Smooth muscle cell (in vitro differentiated cells): ENCODE data around the gene KIF25. TPM values are rescaled to one million over a fixed set of nuclear protein-coding genes. Genes with fewer than 3 reads are reported as not detected.

Experiments
- DNase-seq: peaks from one replicate; lab custom pipeline; 2025; ENCODE audit not compliant: unreplicated experiment; lab: John Stamatoyannopoulos, UW
- H2AFZ ChIP-seq: fragments of 200-600 bp; sonication (generic); 2 replicates; pipeline ENCODE4 v1.6.0; 2016; ENCODE audit warnings: antibody characterized with exemption, low read depth, mild to moderate bottlenecking
- H3F3A ChIP-seq: fragments of 200-600 bp; sonication (generic); 2 replicates; pipeline ENCODE4 v1.6.0; 2017; ENCODE audit warnings: antibody characterized with exemption, low read depth
- H3K27ac ChIP-seq: fragments of 200-600 bp; sonication (generic); 2 replicates; pipeline ENCODE4 v1.5.1; 2016; ENCODE audit warnings: low read depth, mild to moderate bottlenecking
- H3K27me3 ChIP-seq: fragments of 200-600 bp; sonication (generic); 2 replicates; pipeline ENCODE4 v1.6.1; 2016; ENCODE audit warnings: low read depth, mild to moderate bottlenecking
- H3K36me3 ChIP-seq: fragments of 200-600 bp; sonication (generic); 2 replicates; pipeline ENCODE4 v1.5.1; 2016; ENCODE audit warnings: low read depth
- H3K4me1 ChIP-seq: fragments of 200-600 bp; sonication (generic); 2 replicates; pipeline ENCODE4 v1.5.1; 2016; ENCODE audit warnings: low read depth
- H3K4me2 ChIP-seq: fragments of 200-600 bp; sonication (generic); 2 replicates; pipeline ENCODE4 v1.6.0; 2016; ENCODE audit warnings: mild to moderate bottlenecking
- H3K4me3 ChIP-seq: fragments of 200-600 bp; sonication (generic); 2 replicates; pipeline ENCODE4 v1.5.1; 2016; ENCODE audit warnings: mild to moderate bottlenecking
- H3K79me2 ChIP-seq: fragments of 200-600 bp; sonication (generic); 2 replicates; pipeline ENCODE4 v1.6.0; 2016; ENCODE audit warnings: low read depth, mild to moderate bottlenecking
- H3K9ac ChIP-seq: fragments of 200-600 bp; sonication (generic); 2 replicates; pipeline ENCODE4 v1.6.0; 2016; ENCODE audit warnings: low read depth
- H3K9me3 ChIP-seq: fragments of 200-600 bp; sonication (generic); replicated peaks from 2 replicates; pipeline ENCODE4 v1.5.1; 2016; ENCODE audit warnings: low read depth
- H4K20me1 ChIP-seq: fragments of 200-600 bp; sonication (generic); 2 replicates; pipeline ENCODE4 v1.6.0; 2016; ENCODE audit warnings: low read depth
- WGBS: methylation state at CpG from one replicate; pipeline ENCODE4 v1.1.7; 2016; ENCODE audit warnings: low lambda C conversion rate; 5-methylcytosine and 5-hydroxymethylcytosine counted together
- polyA plus RNA-seq: library from polyadenylated mRNA; unstranded; fragments of >200 nt; fragmentation: Nextera tagmentation; extraction: Ambion mirVana; gene quantifications from 2 replicates; pipeline ENCODE4 v1.2.1, GENCODE V29; 2016
- total RNA-seq: library from RNA; depleted of rRNA; stranded (reverse); fragments of >200 nt; gene quantifications from 2 replicates; pipeline ENCODE4 v1.2.3, GENCODE V29; 2014
- TF ChIP-seq, protein P1 (sequence below): fragments of 200-600 bp; sonication (generic); IDR thresholded peaks from 2 replicates; pipeline ENCODE4 v1.5.1; 2017; ENCODE audit warnings: borderline replicate concordance, mild to moderate bottlenecking, antibody characterized with exemption; ENCODE audit not compliant: insufficient read depth, poor library complexity, severe bottlenecking

KIF25 gene
- total and polyA plus RNA-seq, 2 experiments from 2014 or later, result 0.22 to 1.5 TPM

DNA sequence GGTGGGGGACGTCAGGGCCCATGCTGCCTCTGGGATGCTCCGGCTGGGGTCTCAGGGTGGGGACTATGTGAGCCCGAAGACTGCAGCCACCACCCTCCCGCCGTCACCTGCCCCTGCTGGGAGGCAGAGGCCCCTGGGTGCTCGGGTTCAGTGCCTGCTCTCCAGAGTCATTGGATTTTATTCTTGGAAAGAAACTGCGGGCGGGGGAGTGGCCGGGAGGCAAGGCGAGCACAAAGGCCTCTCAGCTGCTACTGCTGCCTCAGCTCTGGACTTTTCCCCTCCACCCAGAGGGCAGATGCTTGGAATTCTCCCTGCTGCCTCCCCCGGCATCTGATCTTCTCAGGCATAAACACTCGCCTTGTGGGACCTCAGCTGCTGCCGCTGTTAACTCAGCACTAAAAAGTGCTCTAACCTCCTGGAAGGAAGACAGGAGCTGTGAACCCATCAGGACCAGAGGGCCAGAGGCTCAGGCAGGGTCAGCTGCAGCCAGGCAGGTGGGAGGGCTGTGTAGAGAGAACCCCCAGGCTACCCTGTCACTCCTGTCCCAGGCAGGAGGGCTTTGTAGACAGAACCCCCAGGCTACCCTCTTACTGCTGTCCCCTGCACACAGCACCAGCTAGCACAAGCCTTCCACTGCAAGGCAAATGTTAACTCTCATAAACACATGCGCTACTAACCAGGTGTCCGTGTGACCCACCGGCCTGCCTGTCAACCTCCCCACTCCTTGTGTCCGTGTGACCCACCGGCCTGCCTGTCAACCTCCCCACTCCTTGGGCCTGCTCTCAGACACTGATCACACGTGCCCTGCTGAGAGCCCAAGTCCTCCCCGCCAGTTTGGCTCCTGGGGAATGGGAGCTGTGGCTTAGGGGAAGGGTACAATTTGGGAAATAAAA lies 90.9 kb downstream of the KIF25 start:
- peak overlapping the region; percentile 41 for H3K4me2 ChIP-seq
- H3K79me2 ChIP-seq, result no peaks in the 10 kb centered on the region
- TF ChIP-seq, protein P1, sequence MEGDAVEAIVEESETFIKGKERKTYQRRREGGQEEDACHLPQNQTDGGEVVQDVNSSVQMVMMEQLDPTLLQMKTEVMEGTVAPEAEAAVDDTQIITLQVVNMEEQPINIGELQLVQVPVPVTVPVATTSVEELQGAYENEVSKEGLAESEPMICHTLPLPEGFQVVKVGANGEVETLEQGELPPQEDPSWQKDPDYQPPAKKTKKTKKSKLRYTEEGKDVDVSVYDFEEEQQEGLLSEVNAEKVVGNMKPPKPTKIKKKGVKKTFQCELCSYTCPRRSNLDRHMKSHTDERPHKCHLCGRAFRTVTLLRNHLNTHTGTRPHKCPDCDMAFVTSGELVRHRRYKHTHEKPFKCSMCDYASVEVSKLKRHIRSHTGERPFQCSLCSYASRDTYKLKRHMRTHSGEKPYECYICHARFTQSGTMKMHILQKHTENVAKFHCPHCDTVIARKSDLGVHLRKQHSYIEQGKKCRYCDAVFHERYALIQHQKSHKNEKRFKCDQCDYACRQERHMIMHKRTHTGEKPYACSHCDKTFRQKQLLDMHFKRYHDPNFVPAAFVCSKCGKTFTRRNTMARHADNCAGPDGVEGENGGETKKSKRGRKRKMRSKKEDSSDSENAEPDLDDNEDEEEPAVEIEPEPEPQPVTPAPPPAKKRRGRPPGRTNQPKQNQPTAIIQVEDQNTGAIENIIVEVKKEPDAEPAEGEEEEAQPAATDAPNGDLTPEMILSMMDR, result no peak
- H3K9me3 ChIP-seq, result no peaks in the 10 kb centered on the region
- peaks cover 5% of the 10 kb centered on the region for H3K27me3 ChIP-seq
- peaks cover 8% of the 10 kb centered on the region for H3K4me1 ChIP-seq
- 42% methylated on average over 19 of the region's 20 CpGs for WGBS
- H3K27ac ChIP-seq, result no peak overlapping the region
- H2AFZ ChIP-seq, result no peak overlapping the region
- peak; percentile 31 for DNase-seq
- peaks cover 5% of the 10 kb centered on the region for H3F3A ChIP-seq
- H3K4me3 ChIP-seq, result no peak overlapping the region
- H4K20me1 ChIP-seq, result no peaks in the 10 kb centered on the region
- H3K36me3 ChIP-seq, result no peaks in the 10 kb centered on the region
- H3K9ac ChIP-seq, result no peak overlapping the region

DNA sequence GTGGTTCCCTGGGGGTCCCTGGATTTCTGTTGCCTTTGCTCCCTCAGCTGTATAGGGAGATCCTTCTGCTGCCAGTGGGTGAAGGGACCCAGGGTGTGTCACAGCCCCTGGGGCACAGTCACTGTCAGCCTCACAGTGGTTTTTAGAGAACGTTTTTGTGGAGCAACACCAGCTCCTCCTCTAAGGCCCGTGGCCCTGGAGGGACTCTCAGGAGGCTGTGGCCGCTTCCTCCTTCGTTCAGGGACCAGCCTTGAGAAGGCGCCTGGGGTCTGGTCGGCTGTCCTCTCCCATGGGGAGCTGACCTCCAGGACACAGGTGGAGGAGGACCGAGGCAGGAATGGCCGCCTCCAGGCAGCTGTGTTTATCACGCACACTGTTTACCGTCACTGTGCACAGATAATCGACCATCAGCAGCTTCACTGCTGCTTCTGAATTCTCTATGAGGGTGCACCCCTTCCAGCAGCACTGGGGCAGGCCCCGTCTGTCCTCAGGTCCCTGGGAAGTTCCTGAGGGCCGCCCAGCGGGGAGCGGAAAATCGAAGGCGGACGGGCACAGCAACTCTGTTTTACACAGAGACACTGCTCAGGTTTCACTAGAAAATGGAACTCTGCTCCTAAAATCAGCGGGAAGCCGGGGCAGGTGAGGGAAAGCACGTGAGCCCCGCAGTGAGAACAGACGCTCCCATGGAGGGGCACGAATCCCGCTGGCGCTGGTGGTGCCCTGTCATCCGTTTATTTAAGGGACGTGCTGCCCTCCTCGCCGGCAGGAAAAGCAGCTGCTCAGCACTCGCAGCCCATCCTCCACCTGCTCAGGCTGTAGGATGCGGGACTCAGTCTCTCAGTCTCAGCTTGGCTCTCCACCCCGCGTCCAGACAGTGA lies 92.0 kb downstream of the KIF25 start:
- Histone ChIP-seq H3K9ac (no peak overlapping the region), H2AFZ (no peak overlapping the region), H3K4me2 (no peak overlapping the region), H4K20me1 (no peaks in the 10 kb centered on the region), H3K27ac (no peak overlapping the region), H3K4me3 (no peak overlapping the region), H3K27me3 (no peaks in the 10 kb centered on the region), H3K79me2 (no peaks in the 10 kb centered on the region), H3K9me3 (no peaks in the 10 kb centered on the region), H3K36me3 (no peaks in the 10 kb centered on the region), H3F3A (peaks cover 5% of the 10 kb centered on the region), H3K4me1 (peaks cover 8% of the 10 kb centered on the region)
- 84% methylated on average over 31 of the region's 34 CpGs for WGBS
- DNase-seq, result no peak
- TF ChIP-seq, protein P1, result no peak

DNA sequence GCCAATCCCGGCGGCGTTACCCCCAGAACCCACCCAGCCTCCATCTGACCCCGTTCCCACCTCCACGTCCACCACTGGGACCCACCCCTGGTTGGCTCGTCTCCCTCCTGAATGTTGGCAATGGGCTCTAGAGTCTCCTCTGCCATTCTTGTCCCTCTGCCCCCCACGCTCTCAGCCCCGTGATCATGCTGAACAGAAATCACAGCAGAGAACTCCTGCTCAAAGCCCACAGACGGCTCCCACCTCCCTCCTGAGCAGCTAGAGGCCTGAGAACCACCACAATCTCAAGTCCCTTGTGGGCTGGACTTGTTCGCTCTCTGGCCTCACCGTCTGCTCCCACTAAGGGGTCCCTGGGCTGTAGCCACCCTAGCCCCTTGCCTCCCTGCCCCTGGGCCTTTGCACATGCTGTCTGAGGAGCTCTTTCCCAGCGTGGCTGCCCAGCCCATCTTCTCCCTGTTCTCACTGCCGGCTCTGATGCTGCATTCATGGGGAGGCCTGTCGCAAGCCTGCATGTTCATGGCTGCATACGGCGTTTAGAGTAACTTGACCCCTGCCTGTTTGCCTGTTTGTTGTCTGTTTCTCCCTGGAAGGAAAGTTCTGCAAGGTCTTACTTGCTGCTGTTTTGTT lies 92.7 kb downstream of the KIF25 start:
- Histone ChIP-seq H2AFZ (no peak overlapping the region), H3K4me2 (no peak overlapping the region), H4K20me1 (no peaks in the 10 kb centered on the region), H3K9me3 (no peaks in the 10 kb centered on the region), H3K36me3 (no peaks in the 10 kb centered on the region), H3K9ac (no peak overlapping the region), H3K4me1 (peaks cover 8% of the 10 kb centered on the region), H3K27ac (no peak overlapping the region), H3K4me3 (no peak overlapping the region), H3K27me3 (no peaks in the 10 kb centered on the region), H3K79me2 (no peaks in the 10 kb centered on the region), H3F3A (peaks cover 5% of the 10 kb centered on the region)
- TF ChIP-seq, protein P1, result no peak
- WGBS, result 88% methylated on average over 10 of the region's 16 CpGs
- DNase-seq, result no peak
